Measurements from ENCODE around the gene ROR2. TPM values are rescaled to one million over a fixed set of nuclear protein-coding genes. Genes with fewer than 3 reads are reported as not detected.

ROR2 gene
- total and polyA plus RNA-seq, 2 of the 8 experiments (the other 6 are each of a cell fraction or from before 2014, with no cell fraction given) = 2.7 to 4.3 TPM

- Histone ChIP-seq H3K27me3 (replicated peaks in 1 of 4; ENCODE audit: control insufficient read depth in 3 of 4, extremely low read depth in 1 of 4, insufficient read depth in 3 of 4, low read length in 3 of 4) (no peaks in the 10 kb centered on the region), H2BK20ac (ENCODE audit: low read length) (peak overlapping the region; percentile 55; the same call in 1 of the 2 replicates), H3K27ac (ENCODE audit: low read depth, low read length) (no peak overlapping the region), H2AFZ (ENCODE audit: low read length) (no peak overlapping the region), H3K4me1 (replicated peaks in 1 of 4; ENCODE audit: control insufficient read depth in 3 of 4, insufficient read depth in 4 of 4, low read length in 3 of 4) (0 out of 7 replicates have a peak, but pooled peaks cover 0 to 2% (median 0%) of the 10 kb centered on the region in 4 experiments), H3K14ac (ENCODE audit: insufficient read length) (no peak overlapping the region), H2BK120ac (replicated peaks; ENCODE audit: low read depth, low read length) (no peak overlapping the region), H4K8ac (ENCODE audit: extremely low read depth, insufficient read depth, low read length) (no peak overlapping the region), H2AK5ac (ENCODE audit: low read depth, low read length) (no peak overlapping the region; the same call in 1 of the 2 replicates), H3K4ac (replicated peaks; ENCODE audit: insufficient read length, low read depth, low read length) (no peak overlapping the region), H3K18ac (ENCODE audit: extremely low read depth, low read length) (no peak overlapping the region), H2BK12ac (ENCODE audit: low read depth, low read length) (0 out of 2 replicates have a peak overlapping the region, but pooled peaks have one; percentile 82), H2BK5ac (ENCODE audit: low read depth, low read length) (no peak overlapping the region), H2BK15ac (ENCODE audit: low read length) (no peak overlapping the region), H3K23me2 (ENCODE audit: low read depth, low read length) (no peaks in the 10 kb centered on the region), H4K20me1 (replicated peaks in 1 of 2; ENCODE audit: control insufficient read depth in 1 of 2, insufficient read depth in 2 of 2, low read length in 2 of 2) (no peaks in the 10 kb centered on the region), H3K4me3 (ENCODE audit: extremely low read depth in 1 of 4, insufficient read depth in 2 of 4, low read depth in 3 of 4, low read length in 4 of 4) (no peak overlapping the region), H3K56ac (replicated peaks; ENCODE audit: insufficient read length, low read depth, low read length) (no peak overlapping the region), H3K36me3 (ENCODE audit: control insufficient read depth in 2 of 4, insufficient read depth in 4 of 4, low read length in 3 of 4) (no peaks in the 10 kb centered on the region), H3K79me1 (ENCODE audit: low read depth, low read length) (no peaks in the 10 kb centered on the region), H3K79me2 (ENCODE audit: control insufficient read depth in 1 of 2, insufficient read depth in 2 of 2, low read length in 2 of 2) (no peaks in the 10 kb centered on the region), H4K91ac (replicated peaks; ENCODE audit: insufficient read length, low read length) (no peak overlapping the region), H4K5ac (ENCODE audit: insufficient read length, low read depth, low read length) (no peak overlapping the region), H3K4me2 (ENCODE audit: insufficient read depth in 1 of 2, low read depth in 2 of 2, low read length in 2 of 2) (no peak overlapping the region), H3K23ac (ENCODE audit: insufficient read length) (no peak overlapping the region), H3K9me3 (ENCODE audit: insufficient read depth in 2 of 2, low read depth in 1 of 2, low read length in 1 of 2) (no peaks in the 10 kb centered on the region; a peak in 1 of 4 replicates), H3K9ac (replicated peaks in 1 of 4; ENCODE audit: extremely low read depth in 1 of 4, low read depth in 3 of 4, low read length in 3 of 4) (no peak overlapping the region)
- POLR2A ChIA-PET (ENCODE audit: partially characterized antibody) = no interaction called here
- DNase-seq (ENCODE audit: low read depth in 1 of 2, low spot score in 2 of 2) (no peak), FAIRE-seq (peak; percentile 7)
- peak; percentile 73; the same call in 1 of the 2 replicates for TF ChIP-seq E2F6 (IDR thresholded peaks at IDR 0.05)
- TF ChIP-seq MAX (IDR thresholded peaks at IDR 0.05) = peak; percentile 75
- TF ChIP-seq POU5F1 (IDR thresholded peaks at IDR 0.05; ENCODE audit: low read depth, low read length) = no peak
- 79% methylated on average over 16 of the region's 16 CpGs; no CpG with 5 or more reads in 1 of the 2 experiments for WGBS, 2 experiments (ENCODE audit: extremely low coverage in 1 of 2, insufficient coverage in 1 of 2, insufficient read length in 1 of 2, insufficient replicate concordance in 2 of 2, low coverage in 1 of 2, low lambda C conversion rate in 2 of 2, missing lambda C conversion rate in 1 of 2)
- CTCF ChIA-PET (ENCODE audit: partially characterized antibody) = interaction anchor here (1.0 to 7.2 kb wide), 6 partner anchors 9 to 225 kb away, joined by 3 to 96 read pairs (median 4); no protein-coding TSS in a partner anchor
These were observed 194.1 kb downstream of the ROR2 start for GRCh38 chr9:91755761-91756509.

Measured in H1 (cell line).